Lung (tissue), 12 donors: ENCODE results near the gene DPP6. TPM values are rescaled to one million over a fixed set of nuclear protein-coding genes. Genes with fewer than 3 reads are reported as not detected.

Source experiments
- ATAC-seq: fragments of 200-7000 bp; cut with Tn5 transposase; one replicate; pipeline ENCODE4 v1.9.1; 2020; ENCODE audit warnings: moderate number of reproducible peaks; ENCODE audit not compliant: insufficient read depth, low FRiP score
- DNase-seq, 3 donors: peaks; one replicate each; pipeline ENCODE4 v3.0.0-alpha.2; 2013 to 2017
- H3K27ac ChIP-seq, 2 donors: one replicate each; pipeline ENCODE4 v1.5.1; 2013; ENCODE audit warnings: mild to moderate bottlenecking in 2 of 2, moderate library complexity in 2 of 2, control low read depth in 1 of 2, inconsistent platforms in 1 of 2, low read depth in 1 of 2, low read length in 1 of 2
- H3K27me3 ChIP-seq, 3 donors: one replicate each; pipeline ENCODE4 v1.5.1; 2013; ENCODE audit warnings: low read length in 2 of 3; ENCODE audit not compliant: control insufficient read depth in 3 of 3, insufficient read depth in 3 of 3
- H3K36me3 ChIP-seq, 4 donors: one replicate each; pipeline ENCODE4 v1.5.1; 2013; ENCODE audit warnings: low read length in 4 of 4, mild to moderate bottlenecking in 1 of 4, moderate library complexity in 1 of 4; ENCODE audit not compliant: control insufficient read depth in 4 of 4, insufficient read depth in 4 of 4
- H3K4me1 ChIP-seq, 5 donors: one replicate each; pipeline ENCODE4 v1.5.1; 2013; ENCODE audit warnings: low read length in 5 of 5, mild to moderate bottlenecking in 2 of 5, moderate library complexity in 1 of 5; ENCODE audit not compliant: control insufficient read depth in 5 of 5, insufficient read depth in 5 of 5
- H3K4me3 ChIP-seq: one replicate; pipeline ENCODE4 v1.5.1; 2013; ENCODE audit warnings: mild to moderate bottlenecking, control low read depth, moderate library complexity
- H3K9ac ChIP-seq, 2 donors: one replicate each; pipeline ENCODE4 v1.5.1; 2013; ENCODE audit warnings: low read length in 2 of 2, control low read depth in 1 of 2; ENCODE audit not compliant: insufficient read depth in 1 of 2
- H3K9me3 ChIP-seq, 4 donors: one replicate each; pipeline ENCODE4 v1.5.1; 2013; ENCODE audit warnings: low read length in 3 of 4, mild to moderate bottlenecking in 1 of 4, moderate library complexity in 1 of 4; ENCODE audit not compliant: control insufficient read depth in 4 of 4, insufficient read depth in 3 of 4
- CTCF ChIP-seq: IDR thresholded peaks from 2 replicates; pipeline ENCODE4 v1.5.1; 2012; ENCODE audit warnings: mild to moderate bottlenecking; ENCODE audit errors: control extremely low read depth, extremely low read depth
- WGBS, 2 donors: extraction: QIAGEN DNeasy Blood & Tissue Kit; methylation state at CpG; one replicate each; pipeline ENCODE4 v1.1.7; 2013; 5-methylcytosine and 5-hydroxymethylcytosine counted together
- polyA plus RNA-seq, 2 donors: library from polyadenylated mRNA; stranded (reverse); fragments of 200-250 nt; gene quantifications; one replicate each; pipeline ENCODE4 v1.2.1, GENCODE V29; 2013
- total RNA-seq, 2 donors: library from RNA; depleted of rRNA in 1 of 2; stranded (reverse); fragments of >200 nt in 1 of 2; gene quantifications; one replicate each; pipeline ENCODE4 v1.2.1, GENCODE V29; 2014 to 2021
- donor health status: control.
- donor health status: control.
- donor health status: Bipolar disorder and iron deficiency.
- donor health status: healthy.
- donor health status: DM: yes; HTN: yes; CAD: no.

The DPP6 gene
- total and polyA plus RNA-seq, 4 donors: 0.08 to 1.3 (median 0.75) TPM

- no peak for DNase-seq
Observed at GRCh38 chr7:154855366-154855765, 803.2 kb downstream of the DPP6 start.

GRCh38 chr7:154856733-154857132 is 804.5 kb downstream of the DPP6 start:
- ATAC-seq: no peak
- no peak for DNase-seq
- 81 to 84% methylated on average over 9 of the region's 9 CpGs for WGBS, 2 donors

More at GRCh38 chr7:154855366-154855765, 803.2 kb downstream of the DPP6 start:
- Histone ChIP-seq H3K27ac (no peak overlapping the region), H3K27me3 (no peaks in the 10 kb centered on the region), H3K4me1 (no peaks in the 10 kb centered on the region), H3K4me3 (no peak overlapping the region), H3K9ac (no peak overlapping the region), H3K9me3 (peaks cover 0 to 9% (median 0%) of the 10 kb centered on the region in 4 donors), H3K36me3 (no peaks in the 10 kb centered on the region)
- TF ChIP-seq CTCF: no peak
- WGBS, 2 donors: 82% methylated on average over 12 of the region's 12 CpGs
- no peak for ATAC-seq

GRCh38 chr7:154857240-154857639 is 805.0 kb downstream of the DPP6 start:
- H3K27ac ChIP-seq: no peak overlapping the region
- no peaks in the 10 kb centered on the region for H3K4me1 ChIP-seq
- WGBS, 2 donors: 83 to 90% methylated on average over 3 of the region's 3 CpGs
- TF ChIP-seq CTCF: no peak
- H3K27me3 ChIP-seq: no peaks in the 10 kb centered on the region
- H3K4me3 ChIP-seq: no peak overlapping the region
- H3K36me3 ChIP-seq: no peaks in the 10 kb centered on the region
- DNase-seq: no peak
- ATAC-seq: no peak
- no peak overlapping the region for H3K9ac ChIP-seq
- H3K9me3 ChIP-seq: peaks cover 0 to 4% (median 0%) of the 10 kb centered on the region in 4 donors

More at GRCh38 chr7:154856733-154857132, 804.5 kb downstream of the DPP6 start:
- Histone ChIP-seq H3K4me1 (no peaks in the 10 kb centered on the region), H3K9ac (no peak overlapping the region), H3K36me3 (no peaks in the 10 kb centered on the region), H3K27me3 (no peaks in the 10 kb centered on the region), H3K27ac (no peak overlapping the region), H3K9me3 (peaks cover 0 to 7% (median 0%) of the 10 kb centered on the region in 4 donors), H3K4me3 (no peak overlapping the region)
- no peak for TF ChIP-seq CTCF
